Kidney capillary endothelial cell (primary cell): ENCODE data around the gene ANO1.
"Not testable (repeated sequence)": the region's sequence is repeated elsewhere in the genome, so short reads cannot be mapped to it uniquely, and the experiment has no call there.

Experiments
- DNase-seq: peaks from one replicate; pipeline ENCODE4 v3.0.0-alpha.2; 2018; ENCODE audit warnings: low spot score

Gene ANO1

GRCh38 chr11:70078095-70078780, at the start of gene ANO1:
ANO1 (plus strand) TSS chr11:70078317; CDS start chr11:70078607, 290 bp downstream.
- DNase-seq = no peak

DNA sequence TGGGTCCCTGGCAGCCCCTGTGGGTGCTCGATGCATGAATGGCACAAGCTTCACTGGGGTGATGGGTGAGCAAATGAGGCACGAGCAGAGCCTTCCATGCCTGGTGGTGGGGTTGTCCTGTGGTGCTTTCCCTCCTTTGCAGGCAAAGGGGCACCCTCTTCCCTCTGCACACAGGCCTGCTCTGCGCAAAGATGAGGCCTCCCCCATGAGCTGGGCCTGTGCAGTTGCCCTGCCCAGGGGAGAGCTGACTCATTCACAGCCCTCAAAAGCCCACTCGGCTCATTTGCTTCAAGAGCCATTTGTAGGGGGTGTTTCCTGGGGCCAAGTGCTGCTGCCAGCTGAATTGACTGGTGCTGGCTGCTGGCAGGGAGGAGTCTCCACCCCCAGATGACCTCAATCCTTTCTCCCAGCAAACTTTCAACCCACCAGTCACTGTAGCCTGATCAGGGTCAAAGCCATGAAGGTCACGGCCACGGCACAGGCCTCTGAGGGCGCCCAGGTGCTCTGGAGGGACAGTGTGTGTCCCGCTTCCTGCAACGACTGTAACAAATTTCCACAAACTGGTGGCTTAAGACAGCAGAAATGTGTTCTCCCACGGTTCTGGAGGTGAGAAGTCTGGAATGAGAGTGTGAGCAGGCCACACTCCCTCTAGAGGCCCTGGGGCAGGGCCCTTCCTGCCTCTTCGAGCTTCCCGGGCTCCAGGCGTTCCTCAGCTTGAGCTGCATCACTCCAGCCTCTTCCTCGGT, 48.8 kb upstream of the ANO1 start:
- DNase-seq = no peak

GRCh38 chr11:70029861-70030380, 48.2 kb upstream of the ANO1 start:
- DNase-seq = no peak

- no peak for DNase-seq
Measured at GRCh38 chr11:70030412-70030811, 47.7 kb upstream of the ANO1 start.

DNA sequence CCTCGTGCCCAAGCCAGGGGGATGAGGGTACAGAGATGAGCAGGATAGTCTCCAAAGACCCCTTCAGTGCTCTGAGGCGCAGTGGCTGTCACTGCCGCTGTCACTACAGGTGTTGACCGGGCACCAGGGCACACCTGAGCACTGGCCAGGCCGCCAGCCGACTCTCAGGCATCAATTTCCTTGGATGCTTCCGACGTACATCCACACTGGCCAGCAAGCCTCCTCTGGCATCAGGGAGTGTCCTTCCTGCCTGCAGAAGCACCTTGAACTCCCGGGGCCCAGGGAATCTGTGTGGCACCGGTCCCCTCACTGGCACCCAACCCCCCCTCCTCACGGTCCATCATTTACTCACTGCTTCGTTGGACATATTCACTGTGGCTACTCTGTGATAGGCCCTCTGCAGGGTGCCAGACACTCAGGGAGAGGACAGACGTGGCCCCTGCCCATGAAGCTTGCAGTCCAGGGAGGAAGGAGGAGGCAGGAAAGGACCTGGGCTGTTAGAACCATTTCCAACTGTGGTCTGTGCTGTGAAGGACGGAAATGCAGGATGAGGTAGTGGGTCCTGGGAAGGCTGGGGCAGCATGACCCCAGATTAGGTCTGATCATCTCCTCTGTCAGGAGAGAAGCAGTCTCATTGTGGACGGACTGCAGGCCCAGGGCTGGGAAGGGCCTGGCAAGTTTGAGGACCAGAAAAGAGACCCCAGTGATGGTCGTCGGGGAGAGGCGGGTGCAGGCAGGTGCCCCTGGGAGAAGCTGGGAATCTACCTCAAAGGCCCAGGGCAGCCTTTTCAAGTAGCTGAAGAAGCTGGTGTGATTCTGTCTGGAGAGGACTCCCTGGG, 46.3 kb upstream of the ANO1 start:
- no peak for DNase-seq

DNA sequence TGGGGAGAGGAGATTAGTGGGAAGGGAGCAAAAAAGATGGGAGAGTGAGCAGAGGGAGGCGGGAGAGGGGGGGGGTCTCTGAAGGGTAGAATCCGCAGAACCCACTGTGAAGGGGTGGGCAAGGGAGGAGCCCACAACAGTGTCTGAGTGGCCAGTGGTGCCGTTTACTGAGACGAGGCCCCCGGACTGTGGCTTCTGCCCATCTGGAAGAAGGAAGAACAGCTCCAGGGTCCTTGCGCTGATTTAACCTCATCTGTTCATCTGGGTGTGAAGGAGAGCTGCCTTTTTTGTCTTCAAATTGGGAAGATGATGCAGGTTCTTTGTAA, 45.7 kb upstream of the ANO1 start:
- DNase-seq = no peak

GRCh38 chr11:70032943-70033710, 45.0 kb upstream of the ANO1 start:
- no peak for DNase-seq

DNA sequence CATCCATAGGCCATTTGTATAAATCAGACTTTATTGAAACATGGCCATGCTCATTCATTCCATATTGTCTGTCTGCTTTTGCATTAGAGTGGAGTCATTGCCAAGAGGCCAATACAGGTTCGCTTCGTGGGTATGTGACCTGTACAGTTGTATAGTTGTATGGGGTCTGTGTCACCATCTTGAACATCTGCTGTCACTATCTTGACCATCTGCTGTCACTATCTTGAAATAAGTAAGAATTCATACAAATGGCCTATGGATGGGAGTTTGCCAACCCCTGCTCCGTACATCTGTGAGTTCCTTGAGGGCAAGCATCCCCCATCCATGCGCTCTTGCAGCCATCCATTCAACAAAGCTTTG, 44.4 kb upstream of the ANO1 start:
- no peak for DNase-seq

GRCh38 chr11:70034740-70035365, 43.3 kb upstream of the ANO1 start:
- DNase-seq = no peak

DNA sequence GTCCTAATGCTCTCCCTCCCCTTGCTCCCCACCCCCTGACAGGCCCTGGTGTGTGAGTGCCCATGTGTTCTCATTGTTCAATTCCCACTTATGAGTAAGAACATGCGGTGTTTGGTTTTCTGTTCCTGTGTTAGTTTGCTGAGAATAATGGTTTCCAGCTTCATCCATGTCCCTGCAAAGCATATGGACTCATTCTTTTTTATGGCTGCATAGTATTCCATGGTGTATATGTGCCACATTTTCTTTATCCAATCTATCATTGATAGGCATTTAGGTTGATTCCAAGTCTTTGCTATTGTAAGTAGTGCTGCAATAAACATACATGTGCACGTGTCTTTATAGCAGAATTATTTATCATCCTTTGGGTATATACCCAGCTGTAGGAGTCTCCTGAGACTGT, 42.5 kb upstream of the ANO1 start:
- DNase-seq = not testable (repeated sequence)

DNA sequence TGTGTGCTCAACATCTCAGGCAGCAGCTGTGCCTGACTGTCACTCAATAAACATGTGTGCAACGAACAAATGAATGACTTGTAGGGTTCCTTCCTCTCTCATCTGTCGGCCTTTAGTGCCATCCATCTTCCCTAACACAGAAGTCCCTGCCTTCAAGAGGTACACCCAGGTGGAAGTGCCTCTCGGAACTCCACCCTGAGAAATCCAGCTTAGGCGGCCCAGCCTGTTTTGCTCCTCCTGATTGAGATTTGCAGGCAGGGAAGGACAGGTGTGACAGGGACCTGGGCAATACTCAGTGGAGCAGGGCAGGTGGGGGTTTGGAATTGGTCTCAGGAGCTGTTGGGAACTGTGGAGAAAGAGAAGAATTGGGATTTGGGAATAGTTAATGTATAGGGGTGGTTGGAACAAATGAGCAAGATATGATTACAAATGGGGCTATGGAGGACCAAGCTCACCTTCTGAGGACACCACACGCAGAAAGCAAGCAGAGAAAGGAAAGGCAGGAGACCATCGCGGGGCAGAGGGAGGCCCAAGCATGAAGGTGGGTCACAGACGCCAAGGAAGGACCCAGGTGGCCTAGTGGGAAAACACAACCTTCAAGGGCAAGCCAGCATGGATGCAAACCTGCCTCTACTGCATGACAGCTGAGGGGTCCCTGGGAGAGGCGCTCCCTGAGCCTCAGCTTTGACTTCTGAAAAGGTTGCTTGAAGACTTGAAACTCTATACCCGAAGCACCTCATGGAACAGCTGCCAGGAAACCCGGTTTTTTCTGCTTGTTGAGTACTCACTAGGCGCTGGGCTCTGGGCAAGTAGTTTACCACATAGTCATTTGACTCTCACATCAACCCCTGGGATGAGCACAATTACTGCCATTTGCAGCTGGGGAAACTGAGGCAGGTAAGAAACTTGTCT, 40.9 kb upstream of the ANO1 start:
- no peak for DNase-seq

DNA sequence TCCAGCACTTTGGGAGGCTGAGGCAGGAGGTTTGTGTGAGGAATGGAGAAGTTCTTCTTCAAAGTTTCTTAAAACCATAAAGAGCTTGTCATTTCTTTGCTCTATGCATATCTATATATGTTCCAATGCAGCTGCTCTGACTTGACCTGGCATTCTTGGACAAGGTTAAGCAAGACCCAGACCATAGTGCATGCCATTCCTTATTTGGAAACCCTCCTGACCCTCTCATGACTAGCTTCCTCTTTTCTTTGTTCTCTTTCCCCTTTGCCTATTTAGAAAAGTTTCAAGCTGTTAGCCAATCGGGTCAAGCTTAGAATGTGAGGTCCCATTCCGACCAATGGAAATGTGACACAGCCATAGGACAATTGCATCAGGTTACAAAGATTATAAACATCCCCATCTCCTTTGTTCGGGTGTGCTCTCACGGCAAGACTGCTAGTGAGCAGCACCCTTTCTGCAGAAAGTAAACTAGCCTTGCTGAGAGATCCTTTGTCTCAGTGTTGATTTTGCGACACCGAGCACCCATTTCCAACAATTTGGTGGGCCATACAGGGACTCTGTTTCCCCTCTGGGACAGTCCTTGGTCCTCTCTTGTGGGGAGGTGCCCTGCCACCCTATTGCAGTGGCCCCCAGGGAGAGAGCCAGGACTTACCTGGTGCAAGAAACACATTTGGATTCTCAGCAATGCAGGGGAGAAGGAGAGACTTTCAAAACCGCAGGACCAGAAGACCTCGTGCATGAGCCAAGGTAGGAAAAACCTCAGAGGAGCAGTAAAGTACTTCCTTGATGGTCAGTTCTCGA, 39.9 kb upstream of the ANO1 start:
- DNase-seq = no peak

GRCh38 chr11:70040452-70040851, 37.7 kb upstream of the ANO1 start:
- DNase-seq = no peak

DNA sequence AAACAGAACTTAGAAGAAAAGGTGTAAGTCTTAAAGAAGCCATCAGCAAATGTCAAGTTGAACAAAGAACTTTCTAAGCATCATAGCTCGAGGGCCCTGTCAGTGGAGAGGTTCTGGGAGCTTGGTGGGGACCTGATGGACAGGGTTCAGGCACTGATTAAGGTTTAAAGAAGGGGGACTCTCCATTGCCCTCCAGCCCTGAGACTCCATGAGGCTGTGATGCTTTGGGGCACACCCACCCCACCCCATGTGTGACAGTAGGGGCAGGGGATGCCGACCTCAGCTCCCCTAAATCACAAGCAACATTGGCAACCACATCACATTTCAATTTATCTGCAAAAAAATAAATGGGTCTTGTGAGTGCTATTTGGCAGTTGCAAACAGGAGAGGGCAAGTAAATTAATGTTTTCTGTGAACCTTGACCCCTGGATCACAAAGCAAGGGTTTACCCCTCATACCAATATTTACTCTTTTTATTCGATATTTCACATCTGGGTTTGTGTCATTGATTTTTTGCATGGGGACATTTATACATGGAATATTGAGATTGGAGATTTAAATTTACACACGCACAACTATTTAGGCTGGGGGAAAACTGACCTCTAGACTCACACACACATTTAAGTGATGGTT, 37.1 kb upstream of the ANO1 start:
- no peak for DNase-seq

GRCh38 chr11:70043482-70043881, 34.6 kb upstream of the ANO1 start:
- DNase-seq = no peak

- no peak for DNase-seq
Measured at GRCh38 chr11:70046089-70046488, 32.0 kb upstream of the ANO1 start.

DNA sequence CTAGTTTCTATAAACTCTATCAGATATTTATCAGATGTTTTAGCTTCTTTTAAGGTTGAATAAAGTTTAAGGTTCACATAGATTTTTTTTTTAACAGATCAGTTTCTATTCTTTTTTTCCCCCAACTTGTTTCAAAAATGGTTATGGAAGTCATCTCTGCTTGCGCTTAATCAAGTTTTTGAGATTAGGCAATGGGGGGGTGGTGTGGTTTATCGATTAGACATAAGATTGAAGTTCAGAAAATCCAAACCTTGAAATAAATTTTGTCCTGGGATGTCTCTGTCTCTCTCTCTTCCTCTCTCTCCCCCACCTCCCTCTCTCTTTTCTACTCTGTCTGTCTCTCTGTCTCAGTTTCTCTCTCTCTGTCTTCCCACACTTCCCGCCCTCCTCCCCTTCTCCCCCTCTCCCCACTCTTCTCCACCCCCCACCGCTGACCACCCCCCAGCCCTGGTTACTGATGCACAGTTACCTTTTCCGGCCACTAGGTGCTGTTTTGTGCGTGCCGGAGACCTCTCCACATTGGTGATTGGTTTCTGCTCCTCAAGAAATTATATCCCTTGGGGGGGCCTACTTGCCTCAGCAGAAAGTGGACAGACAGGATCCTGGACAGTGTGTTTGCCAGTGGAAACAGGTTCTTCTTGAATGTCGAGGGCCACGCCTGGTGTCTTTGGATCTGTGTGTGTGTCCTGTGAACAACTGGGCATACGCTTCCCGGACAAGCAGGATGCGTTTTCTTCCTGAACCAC, 29.7 kb upstream of the ANO1 start:
- DNase-seq = no peak

GRCh38 chr11:70049045-70049444, 29.1 kb upstream of the ANO1 start:
- DNase-seq = no peak
